NCI-H446 (cell line): ENCODE measurements around the gene FAM169A.
A peak's percentile ranks its signal among the peaks of the same experiment; 100 is the strongest.
"Not testable (repeated sequence)": the region's sequence is repeated elsewhere in the genome, so short reads cannot be mapped to it uniquely, and the experiment has no call there.

Experiments used
- DNase-seq, 2 experiments: peaks; one replicate each; lab custom pipeline; 2025; lab: John Stamatoyannopoulos, UW

The FAM169A gene

GRCh38 chr5:74798977-74799911 is 66.9 kb downstream of the FAM169A start:
- no peak for DNase-seq

GRCh38 chr5:74791669-74792068 is 74.5 kb downstream of the FAM169A start:
- not testable (repeated sequence) for DNase-seq

GRCh38 chr5:74787424-74787823 is 78.8 kb downstream of the FAM169A start:
- no peak for DNase-seq

GRCh38 chr5:74786851-74787250 is 79.3 kb downstream of the FAM169A start:
- no peak for DNase-seq

GRCh38 chr5:74778609-74779008 is 87.6 kb downstream of the FAM169A start:
- no peak for DNase-seq

- no peak for DNase-seq
Measured at GRCh38 chr5:74772359-74772758, 93.8 kb downstream of the FAM169A start.

GRCh38 chr5:74767579-74767913 is 98.6 kb downstream of the FAM169A start:
- peak in 1 of 2 experiments; percentile 23 for DNase-seq

GRCh38 chr5:74766849-74767578 is 99.2 kb downstream of the FAM169A start, which contains the start of the genes GFM2 and NSA2:
TSS of gene GFM2 (minus strand) at chr5:74767117. CDS start at chr5:74763742, 3,375 bp downstream.
TSS of gene NSA2 (plus strand) at chr5:74767249. CDS start at chr5:74767361, 112 bp downstream.
- DNase-seq: peak; percentile 91 to 94

- DNase-seq: peak in 1 of 2 experiments; percentile 8
Measured at GRCh38 chr5:74766418-74766848, 99.8 kb downstream of the FAM169A start.

GRCh38 chr5:74765929-74766328 is 100.3 kb downstream of the FAM169A start:
- DNase-seq: no peak

- no peak for DNase-seq
Measured at GRCh38 chr5:74765201-74765600, 101.0 kb downstream of the FAM169A start.

- no peak for DNase-seq
Measured at GRCh38 chr5:74763504-74763903, 102.7 kb downstream of the FAM169A start.

- DNase-seq: no peak
Measured at GRCh38 chr5:74762599-74762998, 103.6 kb downstream of the FAM169A start.

GRCh38 chr5:74761241-74761640 is 104.9 kb downstream of the FAM169A start:
- DNase-seq: peak in 1 of 2 experiments; percentile 23

GRCh38 chr5:74748742-74749141 is 117.4 kb downstream of the FAM169A start:
- DNase-seq: not testable (repeated sequence)

- no peak for DNase-seq
Measured at GRCh38 chr5:74738406-74738805, 127.8 kb downstream of the FAM169A start.

GRCh38 chr5:74736759-74737158 is 129.4 kb downstream of the FAM169A start:
- DNase-seq: no peak
